NCI-H1417 treated with DMSO at 0.1 percent for 48 hours (cell line): ENCODE data around the gene ARHGAP25.
A peak's percentile ranks its signal among the peaks of the same experiment; 100 is the strongest.

Experiments used
- DNase-seq: peaks from one replicate; lab custom pipeline; 2025; lab: John Stamatoyannopoulos, UW

Gene ARHGAP25

GRCh38 chr2:68743531-68743930 lies 8.9 kb downstream of the ARHGAP25 start:
- DNase-seq, result no peak

DNA sequence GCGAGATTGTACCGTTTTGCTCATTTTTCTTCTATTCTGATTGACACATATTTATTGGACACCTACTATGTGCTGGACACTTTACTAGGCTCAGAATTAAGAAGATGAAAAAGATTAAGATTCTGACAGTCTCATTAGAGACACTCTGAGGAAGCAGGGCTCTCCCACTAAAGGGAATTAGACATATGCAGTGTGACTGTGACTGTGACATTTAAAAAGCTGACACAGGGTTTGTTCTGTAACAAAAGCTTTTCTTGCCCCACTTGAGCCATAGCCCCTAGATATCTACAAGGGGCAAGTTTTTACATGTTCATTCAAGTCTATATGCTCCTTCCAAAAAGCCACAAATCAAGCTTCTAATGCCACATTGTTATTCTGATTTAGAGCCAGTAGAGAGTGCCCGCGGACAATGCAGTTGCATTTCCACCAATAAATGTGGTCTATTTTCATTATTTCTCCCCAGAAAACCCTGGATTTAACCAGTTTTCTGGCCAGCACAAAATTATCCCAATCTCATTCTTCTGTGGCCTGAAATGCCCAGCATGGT lies 9.8 kb downstream of the ARHGAP25 start:
- DNase-seq, result no peak

DNA sequence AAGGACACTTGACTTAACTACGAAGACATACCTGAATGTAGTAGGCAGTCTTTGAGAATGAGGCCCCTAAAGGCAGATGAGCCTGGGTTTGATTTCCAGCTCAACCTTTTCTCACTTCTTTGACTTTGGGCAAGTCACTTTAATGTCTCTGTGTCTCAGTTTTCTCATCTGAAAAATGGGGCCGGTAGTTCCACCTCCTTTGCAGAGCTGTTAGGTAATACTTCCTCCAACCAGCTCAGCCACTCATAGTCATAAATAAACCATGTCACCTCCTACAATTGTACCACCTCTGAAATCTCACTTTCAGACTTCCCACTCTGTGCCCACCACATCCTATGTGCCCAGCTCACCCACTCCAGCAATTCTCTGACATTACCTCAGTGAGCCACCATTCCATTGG lies 10.4 kb downstream of the ARHGAP25 start:
- DNase-seq, result no peak

- no peak for DNase-seq
These were observed 11.8 kb downstream of the ARHGAP25 start for GRCh38 chr2:68746408-68746807.

DNA sequence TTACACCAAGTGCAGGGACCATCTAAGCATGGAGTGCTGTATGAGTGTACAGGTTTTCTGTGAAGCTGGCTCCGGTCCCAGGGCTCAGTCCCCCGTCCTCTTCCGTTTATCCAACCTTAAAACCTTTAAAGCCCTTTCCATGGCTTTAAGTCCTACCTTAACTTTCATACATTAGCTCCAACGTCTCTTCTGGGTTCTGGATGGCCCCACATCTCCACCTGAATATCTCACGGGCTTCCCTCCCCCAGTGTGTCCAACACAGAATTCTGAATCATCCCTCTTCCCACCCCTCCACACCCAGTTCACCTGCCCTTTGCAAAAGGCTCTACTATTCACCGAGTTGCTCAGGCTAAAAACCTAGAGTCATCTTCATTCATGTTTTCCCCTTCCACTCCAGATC lies 12.8 kb downstream of the ARHGAP25 start:
- DNase-seq, result no peak

DNA sequence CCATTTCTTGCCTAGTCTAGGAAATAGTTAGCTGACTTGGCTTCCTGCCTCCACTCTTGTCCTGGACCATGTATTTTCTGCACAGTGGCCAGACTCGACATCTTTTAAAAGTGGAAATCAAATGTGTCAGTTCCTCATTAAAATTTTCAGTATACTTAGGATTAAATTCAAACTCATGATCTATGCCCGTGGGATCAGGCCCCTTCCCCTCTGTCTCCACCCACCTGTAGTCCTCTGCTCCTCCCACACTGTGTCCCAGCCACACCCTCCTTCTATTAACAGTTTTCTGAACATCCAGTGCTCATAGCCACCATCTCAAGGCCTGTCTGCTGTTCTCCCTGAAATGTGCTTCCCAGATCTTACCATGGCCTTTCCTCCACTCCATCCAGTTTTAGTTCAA lies 13.3 kb downstream of the ARHGAP25 start:
- DNase-seq, result no peak

DNA sequence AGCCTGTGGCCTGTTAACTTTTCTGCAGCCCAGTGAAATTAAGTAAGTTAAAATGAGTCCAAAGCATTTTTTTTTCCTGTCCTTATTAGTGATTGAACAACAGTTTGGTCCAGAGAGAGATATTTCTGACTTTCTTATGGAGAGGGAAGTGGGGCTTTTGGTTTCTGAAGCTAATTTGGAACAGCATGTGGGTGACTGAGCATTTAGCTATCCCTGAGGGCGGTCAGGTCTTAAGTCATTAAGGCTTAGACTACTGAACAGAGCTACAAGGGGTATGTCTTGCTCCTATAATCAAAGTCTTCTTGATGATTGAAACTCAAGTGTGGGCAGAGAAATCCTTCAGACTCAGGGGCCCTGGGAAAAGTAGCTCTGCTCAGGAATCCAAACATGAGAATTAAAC lies 14.0 kb downstream of the ARHGAP25 start:
- no peak for DNase-seq

DNA sequence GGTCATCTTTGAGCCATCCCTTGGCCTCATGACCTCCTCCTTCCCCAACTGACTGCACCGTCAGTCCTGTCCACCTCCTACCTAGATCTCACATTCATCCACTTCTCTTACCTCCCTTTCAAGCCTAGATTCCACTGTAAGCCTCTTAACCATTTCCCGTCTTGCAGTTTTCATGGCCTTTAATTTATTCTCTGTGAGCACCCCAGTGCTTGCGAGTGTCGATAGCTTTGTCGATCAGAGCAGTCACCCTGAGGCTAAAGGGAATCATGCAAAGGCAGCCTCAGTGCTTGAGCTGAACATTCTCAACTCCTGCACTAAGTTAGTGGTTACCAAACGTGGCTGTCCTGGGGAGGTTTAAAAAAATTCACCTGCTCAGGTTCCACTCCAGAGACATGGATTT lies 14.7 kb downstream of the ARHGAP25 start:
- no peak for DNase-seq

DNA sequence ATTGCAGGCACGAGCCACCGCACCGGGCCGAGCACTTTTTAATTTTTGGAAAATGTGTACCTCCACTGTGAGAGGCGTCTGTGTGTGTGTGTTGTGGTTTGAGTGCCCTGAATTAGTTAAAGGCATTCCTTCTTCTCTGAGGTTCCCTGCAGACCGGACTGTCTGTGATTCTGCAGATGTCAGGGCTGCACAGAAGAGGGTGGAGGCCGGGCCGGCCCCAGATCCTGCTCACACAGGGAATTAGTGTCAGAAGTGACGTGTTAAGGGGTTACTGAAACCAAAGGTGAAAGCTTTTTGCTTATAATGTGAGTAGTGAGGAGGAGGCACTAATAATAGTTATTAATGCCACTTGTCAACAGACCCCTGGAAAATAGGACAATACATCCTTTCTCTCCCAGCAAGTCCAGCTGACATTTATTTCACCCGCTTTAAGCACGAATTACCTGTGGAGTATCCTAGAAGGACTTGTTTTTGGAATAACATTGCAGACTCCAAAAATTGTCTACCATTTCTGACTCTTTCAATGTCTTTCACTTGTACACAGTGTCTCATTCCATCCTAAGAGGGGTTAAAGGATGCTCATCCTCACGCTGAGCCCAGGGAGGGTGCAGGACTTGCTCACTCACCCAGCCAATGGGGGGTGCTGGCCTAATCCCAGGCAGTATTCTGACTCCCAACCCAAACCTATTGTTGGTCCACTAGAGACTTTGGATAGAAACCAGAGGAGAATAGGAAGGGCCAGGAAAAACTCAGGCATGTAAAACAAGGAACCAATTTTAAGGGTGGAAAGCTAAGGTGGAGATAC lies 16.2 kb downstream of the ARHGAP25 start:
- peak; percentile 14 for DNase-seq

- DNase-seq, result peak; percentile 13
These were observed 17.1 kb downstream of the ARHGAP25 start for GRCh38 chr2:68751397-68752339.

GRCh38 chr2:68753318-68753717 lies 18.7 kb downstream of the ARHGAP25 start:
- no peak for DNase-seq

DNA sequence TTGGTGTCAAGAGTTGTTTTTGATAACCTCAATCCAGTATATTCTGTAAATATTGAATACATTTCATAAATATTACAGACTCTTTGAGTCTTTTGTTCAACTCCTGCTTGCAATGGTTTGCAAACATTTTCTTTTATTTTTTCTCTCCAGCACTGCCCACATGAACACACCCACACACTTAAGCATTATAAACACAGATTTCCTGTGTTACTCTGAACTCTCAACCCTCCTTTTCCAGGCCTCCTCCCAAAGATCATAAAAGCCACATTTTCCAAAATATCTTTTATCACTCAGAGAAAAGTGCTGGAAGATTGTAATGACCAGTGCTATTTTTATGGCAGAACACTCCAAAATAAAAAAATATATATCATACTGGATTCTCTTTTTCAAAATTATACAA lies 20.5 kb downstream of the ARHGAP25 start:
- no peak for DNase-seq

DNA sequence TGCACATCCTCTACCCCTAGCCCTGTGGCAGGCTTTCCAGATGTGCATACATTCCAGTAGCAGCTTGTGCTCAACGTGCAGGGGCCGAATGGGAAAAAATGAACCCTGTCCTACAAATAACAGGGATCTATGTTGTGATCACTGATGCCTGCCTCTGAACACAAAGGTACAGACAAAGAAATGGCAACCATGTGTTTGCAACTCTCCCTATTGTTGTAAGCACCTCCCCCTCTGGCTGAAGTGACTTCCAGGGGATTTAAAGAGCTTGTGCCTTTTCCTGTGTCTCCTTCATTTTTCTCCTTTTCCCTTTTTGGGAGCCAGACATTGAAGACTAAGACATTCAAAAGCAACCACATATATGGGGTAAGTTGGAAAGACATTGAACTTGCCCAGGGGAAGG lies 21.6 kb downstream of the ARHGAP25 start:
- no peak for DNase-seq

DNA sequence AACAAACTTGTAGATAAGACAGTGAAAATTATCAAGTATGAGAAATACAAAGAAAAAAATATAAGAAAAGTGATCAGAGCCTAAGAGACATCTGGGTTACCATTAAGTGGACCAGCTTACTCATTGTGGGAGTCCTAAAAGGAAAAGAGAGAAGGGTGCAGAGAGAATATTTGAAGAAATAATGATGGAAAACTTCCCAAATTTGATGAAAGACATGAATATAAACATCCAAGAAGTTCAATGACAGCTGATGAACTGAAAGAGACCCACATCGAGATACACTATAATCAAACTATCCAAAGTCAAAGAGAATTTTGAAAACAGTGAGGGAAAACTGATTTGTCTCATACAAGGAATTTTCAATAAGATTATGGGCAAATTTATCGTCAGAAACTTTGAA lies 22.5 kb downstream of the ARHGAP25 start:
- DNase-seq, result no peak

DNA sequence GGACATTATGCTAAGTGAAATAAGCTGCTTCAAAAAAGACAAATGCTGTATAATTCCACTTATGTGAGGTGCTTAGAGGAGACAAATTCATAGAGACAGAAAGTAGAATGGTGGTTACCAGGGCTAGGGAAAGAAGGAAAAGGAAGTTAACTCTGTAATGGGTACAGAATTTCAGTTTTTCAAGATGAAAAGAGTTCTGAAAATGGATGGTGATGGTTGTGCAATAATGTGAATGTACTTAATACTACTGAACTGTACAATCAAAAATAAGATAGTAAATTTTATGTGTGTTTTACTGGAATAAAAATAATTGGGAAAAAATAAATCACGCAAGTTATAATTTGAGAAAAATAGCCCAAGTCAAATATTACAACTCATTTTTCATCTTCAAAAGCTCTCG lies 27.5 kb downstream of the ARHGAP25 start:
- DNase-seq, result no peak

- DNase-seq, result no peak
These were observed 28.1 kb downstream of the ARHGAP25 start for GRCh38 chr2:68762665-68763064.

- DNase-seq, result no peak
These were observed 29.6 kb downstream of the ARHGAP25 start for GRCh38 chr2:68764041-68764805.

- DNase-seq, result no peak
These were observed 30.2 kb downstream of the ARHGAP25 start for GRCh38 chr2:68764806-68765311.

DNA sequence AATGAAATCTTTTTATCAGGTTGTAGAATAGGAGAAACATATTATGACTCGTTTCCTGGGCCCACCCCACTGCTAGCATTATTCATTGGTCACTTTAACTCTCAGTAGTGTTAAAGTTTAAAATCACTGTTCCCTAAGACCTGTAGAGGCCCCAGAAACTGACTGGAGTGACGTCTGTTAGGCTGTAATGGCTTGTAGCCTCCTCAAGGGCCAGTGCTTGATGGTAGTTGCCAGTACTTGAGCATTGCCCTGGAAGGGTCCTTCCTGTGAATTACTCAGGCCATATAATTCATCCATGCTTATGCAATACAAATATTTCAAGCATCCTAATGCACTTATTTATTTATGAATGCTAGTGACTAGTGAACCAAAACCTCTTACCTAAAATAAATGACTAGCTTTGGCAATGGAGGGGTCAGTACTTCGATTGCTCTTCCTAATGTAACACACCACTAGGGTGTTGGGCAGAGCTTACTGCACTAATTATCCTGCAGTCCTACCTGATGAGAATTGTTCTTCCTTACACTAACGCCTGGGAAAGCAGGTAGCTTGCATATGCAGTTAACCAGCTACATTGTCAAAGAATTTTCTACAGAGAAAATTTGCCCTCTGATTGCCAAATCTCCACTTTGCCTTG lies 31.2 kb downstream of the ARHGAP25 start:
- DNase-seq, result no peak

DNA sequence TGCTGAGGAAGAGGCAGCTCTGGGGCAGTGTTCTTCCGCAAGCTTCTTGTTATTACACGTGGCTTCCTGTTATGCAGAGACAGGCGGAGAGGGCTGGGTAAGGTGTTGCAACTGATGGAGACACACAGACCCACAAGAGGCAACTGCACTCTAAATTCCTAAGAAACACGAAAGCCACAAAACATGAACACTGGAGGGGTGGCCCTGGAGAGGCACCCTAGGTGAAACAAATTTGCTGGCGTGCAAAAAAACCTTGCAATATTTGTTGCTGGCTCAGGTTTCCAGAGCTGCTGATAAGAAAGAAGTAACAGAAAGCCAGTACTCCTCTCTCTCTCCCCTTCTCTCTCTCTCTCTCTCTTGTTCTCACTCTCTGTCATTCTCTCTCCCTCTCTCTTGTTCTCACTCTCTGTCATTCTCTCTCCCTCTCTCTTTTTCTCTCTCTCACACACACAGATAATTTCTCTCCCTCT lies 31.8 kb downstream of the ARHGAP25 start:
- no peak for DNase-seq
